CD14-positive monocyte (primary cell): Measurements from ENCODE around the gene RAB40A. TPM values are rescaled to one million over a fixed set of nuclear protein-coding genes. Genes with fewer than 3 reads are reported as not detected.
A peak's percentile ranks its signal among the peaks of the same experiment; 100 is the strongest.

Experiments used
- DNase-seq, 3 donors: peaks; one replicate each; pipeline ENCODE4 v3.0.0-alpha.2; 2011 to 2022
- H2AFZ ChIP-seq: 2 replicates; pipeline ENCODE4 v1.6.0; 2012; ENCODE audit warnings: mild to moderate bottlenecking, low read depth, low read length, inconsistent platforms; ENCODE audit not compliant: insufficient read depth, poor library complexity, severe bottlenecking
- H3K27ac ChIP-seq, 2 donors: 1 replicate in 1 of 2; 2 replicates in 1 of 2; pipeline ENCODE4 v1.5.1; 2012 to 2013; ENCODE audit warnings: low read length in 2 of 2, control low read depth in 1 of 2, inconsistent platforms in 1 of 2, low read depth in 1 of 2, mild to moderate bottlenecking in 1 of 2
- H3K27me3 ChIP-seq, 2 donors: one replicate each; pipeline versions ENCODE4 v1.6.0 to v1.6.1; 2011 to 2013; ENCODE audit warnings: low read length in 2 of 2; ENCODE audit not compliant: control insufficient read depth in 2 of 2, insufficient read depth in 2 of 2
- H3K36me3 ChIP-seq, 2 donors: replicated peaks in 1 of 2; 1 replicate in 1 of 2; 2 replicates in 1 of 2; pipeline versions ENCODE4 v1.5.1 to v1.6.1; 2012 to 2013; ENCODE audit warnings: low read length in 2 of 2, control low read depth in 1 of 2, inconsistent platforms in 1 of 2, mild to moderate bottlenecking in 1 of 2; ENCODE audit not compliant: insufficient read depth in 2 of 2, control insufficient read depth in 1 of 2
- H3K4me1 ChIP-seq, 2 donors: 1 replicate in 1 of 2; 2 replicates in 1 of 2; pipeline versions ENCODE4 v1.5.1 to v1.6.1; 2012 to 2013; ENCODE audit warnings: low read length in 2 of 2, control low read depth in 1 of 2, inconsistent platforms in 1 of 2, mild to moderate bottlenecking in 1 of 2, moderate library complexity in 1 of 2; ENCODE audit not compliant: insufficient read depth in 2 of 2, control insufficient read depth in 1 of 2
- H3K4me2 ChIP-seq: replicated peaks from 2 replicates; pipeline ENCODE3; 2012; ENCODE audit warnings: low read length, moderate library complexity, mild to moderate bottlenecking; ENCODE audit not compliant: poor library complexity, severe bottlenecking; ENCODE audit errors: extremely low read depth
- H3K4me3 ChIP-seq, 3 experiments: fragments of 200-600 bp in 1 of 3; sonication (generic) in 1 of 3; replicated peaks in 1 of 3; 1 replicate in 2 of 3; 2 replicates in 1 of 3; pipeline ENCODE4 v1.5.1; 2011 to 2013; ENCODE audit warnings: low read length in 3 of 3, mild to moderate bottlenecking in 3 of 3, control low read depth in 2 of 3, low read depth in 2 of 3, inconsistent platforms in 1 of 3, moderate library complexity in 1 of 3
- H3K79me2 ChIP-seq: 2 replicates; pipeline ENCODE4 v1.6.0; 2012; ENCODE audit warnings: mild to moderate bottlenecking, control low read depth, inconsistent platforms, low read length, moderate library complexity; ENCODE audit not compliant: insufficient read depth
- H3K9ac ChIP-seq: 2 replicates; pipeline ENCODE4 v1.6.0; 2017; ENCODE audit warnings: low read length, mild to moderate bottlenecking; ENCODE audit not compliant: insufficient read depth, poor library complexity, severe bottlenecking
- H3K9me3 ChIP-seq, 2 donors: replicated peaks in 1 of 2; 1 replicate in 1 of 2; 2 replicates in 1 of 2; pipeline versions ENCODE4 v1.5.1 to v1.6.1; 2012 to 2013; ENCODE audit warnings: low read length in 2 of 2, control low read depth in 1 of 2; ENCODE audit not compliant: control insufficient read depth in 1 of 2, insufficient read depth in 1 of 2
- H4K20me1 ChIP-seq: 2 replicates; pipeline ENCODE4 v1.6.0; 2012; ENCODE audit warnings: mild to moderate bottlenecking, low read length, control low read depth, moderate library complexity; ENCODE audit not compliant: insufficient read depth
- H3K27ac Mint-ChIP-seq, 7 donors: one replicate each; pipeline ENCODE4 v1.8.0; 2020; ENCODE audit warnings: mild to moderate bottlenecking in 7 of 7, mixed read lengths in 7 of 7, moderate library complexity in 6 of 7, inconsistent platforms in 2 of 7
- H3K27me3 Mint-ChIP-seq, 3 donors: one replicate each; pipeline ENCODE4 v1.8.0; 2021 to 2022; ENCODE audit warnings: low read depth in 3 of 3, mild to moderate bottlenecking in 3 of 3, mixed read lengths in 3 of 3, moderate library complexity in 3 of 3, inconsistent platforms in 1 of 3
- H3K36me3 Mint-ChIP-seq, 2 donors: one replicate each; pipeline ENCODE4 v1.8.0; 2020; ENCODE audit warnings: mixed read lengths in 2 of 2, inconsistent platforms in 1 of 2, mild to moderate bottlenecking in 1 of 2
- H3K4me1 Mint-ChIP-seq: one replicate; pipeline ENCODE4 v1.8.0; 2020; ENCODE audit warnings: mild to moderate bottlenecking, mixed read lengths
- H3K4me3 Mint-ChIP-seq, 2 donors: one replicate each; pipeline ENCODE4 v1.8.0; 2020; ENCODE audit warnings: mild to moderate bottlenecking in 2 of 2, mixed read lengths in 2 of 2, moderate library complexity in 1 of 2
- H3K9me3 Mint-ChIP-seq, 7 donors: one replicate each; pipeline ENCODE4 v1.8.0; 2020 to 2022; ENCODE audit warnings: mixed read lengths in 7 of 7, mild to moderate bottlenecking in 6 of 7, moderate library complexity in 6 of 7, inconsistent platforms in 2 of 7
- CTCF ChIP-seq: fragments of 200-600 bp; IDR thresholded peaks from one replicate; pipeline ENCODE4 v1.8.0; 2022; ENCODE audit warnings: antibody characterized with exemption, mild to moderate bottlenecking
- intact Hi-C, 2 donors: fragments of 100-400 bp; cut with micrococcal nuclease; formaldehyde crosslinking; loops; one replicate each; pipeline versions ENCODE4 v1.15.0 to v1.15.1; 2023
- polyA plus RNA-seq, 3 donors: library from polyadenylated mRNA; depleted of rRNA in 1 of 3; unstranded in 2 of 3; stranded (reverse) in 1 of 3; fragments of 300-500 nt in 2 of 3; fragments of >200 nt in 1 of 3; fragmentation: Illumina TruSeq in 2 of 3; gene quantifications; 1 replicate in 2 of 3; 2 replicates in 1 of 3; pipeline ENCODE4 v1.2.3, GENCODE V29; 2012 to 2021

RAB40A gene
- polyA plus RNA-seq, 3 donors = not detected

DNA sequence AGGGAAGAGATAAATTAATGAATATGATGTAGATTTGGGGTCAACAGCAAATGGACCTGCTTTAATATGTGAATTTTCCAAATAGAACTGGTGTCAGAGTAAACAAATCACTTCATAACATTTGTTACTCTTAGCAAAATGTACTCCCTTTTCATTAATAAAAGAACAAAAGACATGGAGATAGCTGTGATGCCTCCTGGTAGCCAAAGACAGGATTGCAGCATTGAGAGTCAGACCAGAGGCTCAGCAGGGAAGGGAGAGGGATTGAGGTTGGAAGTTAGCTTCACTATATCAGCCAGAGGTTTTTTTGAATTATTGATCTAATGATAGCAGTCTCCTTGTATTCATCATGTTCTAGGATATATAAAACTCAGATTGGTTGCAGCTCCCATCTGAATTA is 17.4 kb upstream of the RAB40A start:
- H2AFZ ChIP-seq = no peak overlapping the region
- intact Hi-C loops = no loop called here
- H3K27me3 Mint-ChIP-seq = peaks cover 0 to 6% (median 0%) of the 10 kb centered on the region in 3 donors
- no peak overlapping the region for H3K4me2 ChIP-seq
- peaks cover 4% of the 10 kb centered on the region for H3K4me1 Mint-ChIP-seq
- no peaks in the 10 kb centered on the region for H3K36me3 Mint-ChIP-seq
- H3K79me2 ChIP-seq = no peaks in the 10 kb centered on the region
- H3K9ac ChIP-seq = no peak overlapping the region
- H3K27ac Mint-ChIP-seq = peak overlapping the region in 1 of 7 donors; percentile 14
- H3K27me3 ChIP-seq = no peaks in the 10 kb centered on the region
- peaks cover 0 to 3% (median 0%) of the 10 kb centered on the region in 7 donors for H3K9me3 Mint-ChIP-seq
- no peaks in the 10 kb centered on the region for H4K20me1 ChIP-seq
- H3K27ac ChIP-seq = no peak overlapping the region
- no peak overlapping the region for H3K4me3 ChIP-seq
- no peak for DNase-seq
- no peak for TF ChIP-seq CTCF
- no peaks in the 10 kb centered on the region for H3K9me3 ChIP-seq
- H3K4me1 ChIP-seq = peaks cover 3% of the 10 kb centered on the region in 2 donors
- H3K4me3 Mint-ChIP-seq = no peak overlapping the region
- H3K36me3 ChIP-seq = no peaks in the 10 kb centered on the region

DNA sequence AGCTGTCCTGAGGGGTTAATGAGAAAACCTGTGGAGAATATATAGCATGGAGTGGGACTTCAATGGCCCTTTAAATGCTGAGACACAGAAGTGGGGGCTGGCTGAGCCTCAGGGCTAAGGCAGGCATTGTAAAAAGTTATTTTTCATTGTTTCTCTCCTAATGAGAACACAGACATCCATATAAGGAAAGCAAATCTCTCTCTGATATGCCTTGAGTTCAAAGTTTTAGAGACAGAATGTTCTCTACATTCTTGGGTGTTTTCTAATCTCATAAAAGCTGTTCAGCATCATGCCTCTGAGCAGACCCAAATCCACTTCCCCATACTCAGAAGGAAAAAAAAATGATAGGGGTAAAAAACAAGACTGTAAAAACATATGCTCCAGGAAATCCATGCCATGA is 16.8 kb upstream of the RAB40A start:
- no peak overlapping the region for H3K4me3 ChIP-seq
- H3K27me3 ChIP-seq = no peaks in the 10 kb centered on the region
- Mint-ChIP-seq H3K27ac (peak overlapping the region in 1 of 7 donors; percentile 62), H3K4me3 (no peak overlapping the region), H3K9me3 (peaks cover 0 to 3% (median 0%) of the 10 kb centered on the region in 7 donors), H3K36me3 (no peaks in the 10 kb centered on the region), H3K27me3 (peaks cover 0 to 3% (median 0%) of the 10 kb centered on the region in 3 donors), H3K4me1 (peaks cover 4% of the 10 kb centered on the region)
- H2AFZ ChIP-seq = no peak overlapping the region
- H3K4me2 ChIP-seq = no peak overlapping the region
- H3K27ac ChIP-seq = no peak overlapping the region
- H3K36me3 ChIP-seq = no peaks in the 10 kb centered on the region
- no peak for DNase-seq
- intact Hi-C loops = no loop called here
- H3K4me1 ChIP-seq = peaks cover 3% of the 10 kb centered on the region in 2 donors
- no peaks in the 10 kb centered on the region for H4K20me1 ChIP-seq
- no peak overlapping the region for H3K9ac ChIP-seq
- no peaks in the 10 kb centered on the region for H3K79me2 ChIP-seq
- no peaks in the 10 kb centered on the region for H3K9me3 ChIP-seq
- no peak for TF ChIP-seq CTCF
